HCT116 (cell line): ENCODE results near the gene MAPK4.

ENCODE experiments used
- ATF3 ChIP-seq: IDR thresholded peaks from 2 replicates; pipeline ENCODE4 v1.6.1; 2012
- CEBPB ChIP-seq: IDR thresholded peaks from 2 replicates; pipeline ENCODE4 v1.6.1; 2012; ENCODE audit warnings: low read depth
- CTCF ChIP-seq, 3 experiments: fragments of 200-600 bp in 1 of 3; sonication (generic) in 1 of 3; IDR thresholded peaks in 2 of 3; conservative IDR thresholded peaks in 1 of 3; 2 replicates each; pipeline ENCODE4 v1.5.1; 2012 to 2017; ENCODE audit warnings: low read depth in 2 of 3, low read length in 2 of 3, antibody characterized with exemption in 1 of 3, borderline replicate concordance in 1 of 3, control low read depth in 1 of 3, mild to moderate bottlenecking in 1 of 3, mixed read lengths in 1 of 3, mixed run types in 1 of 3, moderate library complexity in 1 of 3; ENCODE audit not compliant: insufficient read depth in 1 of 3
- JUND ChIP-seq: IDR thresholded peaks from 2 replicates; pipeline ENCODE4 v1.6.1; 2012
- POLR2A ChIP-seq: IDR thresholded peaks from 2 replicates; pipeline ENCODE4 v1.7.0; 2011; ENCODE audit warnings: borderline replicate concordance; ENCODE audit not compliant: insufficient read depth, insufficient read length; ENCODE audit errors: extremely low read depth
- REST ChIP-seq: IDR thresholded peaks from 2 replicates; pipeline ENCODE4 v1.6.1; 2012; ENCODE audit warnings: low read depth
- SIN3A ChIP-seq: IDR thresholded peaks from 2 replicates; pipeline ENCODE4 v1.6.1; 2012; ENCODE audit warnings: low read depth
- SRF ChIP-seq: IDR thresholded peaks from 2 replicates; pipeline ENCODE4 v1.6.1; 2012; ENCODE audit warnings: low read depth
- YY1 ChIP-seq: IDR thresholded peaks from 2 replicates; pipeline ENCODE4 v1.6.1; 2011; ENCODE audit warnings: low read length, low read depth, moderate library complexity, mild to moderate bottlenecking; ENCODE audit not compliant: insufficient replicate concordance; ENCODE audit errors: extremely low read depth
- ZBTB33 ChIP-seq: IDR thresholded peaks from 2 replicates; pipeline ENCODE4 v1.6.1; 2011; ENCODE audit warnings: mild to moderate bottlenecking, low read length, moderate library complexity; ENCODE audit not compliant: insufficient replicate concordance; ENCODE audit errors: extremely low read depth

- no peak for TF ChIP-seq ZBTB33
- TF ChIP-seq CTCF (IDR thresholded peaks at IDR 0.05 in 2 of 3, conservative IDR thresholded peaks at IDR 0.05 in 1 of 3; ENCODE audit: borderline replicate concordance in 1 of 3, insufficient read depth in 1 of 3, low read depth in 2 of 3, low read length in 2 of 3) = no peak
- TF ChIP-seq YY1 = no peak
- TF ChIP-seq POLR2A = no peak
- no peak for TF ChIP-seq CEBPB
- TF ChIP-seq SRF = no peak
- TF ChIP-seq SIN3A = no peak
- no peak for TF ChIP-seq JUND
- TF ChIP-seq REST = no peak
- no peak for TF ChIP-seq ATF3
Observed at GRCh38 chr18:50719471-50720324, 159.8 kb downstream of the MAPK4 start.
